HG03442 (cell line): ENCODE measurements around the gene SND1.
A peak's percentile ranks its signal among the peaks of the same experiment; 100 is the strongest.

ENCODE experiments used
- ATAC-seq: cut with Tn5 transposase; IDR thresholded peaks from one replicate; pipeline ENCODE4 v1.9.1; 2021; ENCODE audit warnings: mild to moderate bottlenecking, moderate library complexity; ENCODE audit not compliant: unreplicated experiment

The SND1 gene

GRCh38 chr7:127682140-127682539 is 30.1 kb downstream of the SND1 start:
- no peak for ATAC-seq

- peak; percentile 70 for ATAC-seq
Measured at GRCh38 chr7:127683776-127684681, 32.0 kb downstream of the SND1 start.

- no peak for ATAC-seq
Measured at GRCh38 chr7:127689194-127689772, 37.3 kb downstream of the SND1 start.

- ATAC-seq: no peak
Measured at GRCh38 chr7:127690337-127690736, 38.3 kb downstream of the SND1 start.

GRCh38 chr7:127690806-127691205 is 38.8 kb downstream of the SND1 start:
- no peak for ATAC-seq

- peak; percentile 53 for ATAC-seq
Measured at GRCh38 chr7:127692200-127692599, 40.2 kb downstream of the SND1 start.

DNA sequence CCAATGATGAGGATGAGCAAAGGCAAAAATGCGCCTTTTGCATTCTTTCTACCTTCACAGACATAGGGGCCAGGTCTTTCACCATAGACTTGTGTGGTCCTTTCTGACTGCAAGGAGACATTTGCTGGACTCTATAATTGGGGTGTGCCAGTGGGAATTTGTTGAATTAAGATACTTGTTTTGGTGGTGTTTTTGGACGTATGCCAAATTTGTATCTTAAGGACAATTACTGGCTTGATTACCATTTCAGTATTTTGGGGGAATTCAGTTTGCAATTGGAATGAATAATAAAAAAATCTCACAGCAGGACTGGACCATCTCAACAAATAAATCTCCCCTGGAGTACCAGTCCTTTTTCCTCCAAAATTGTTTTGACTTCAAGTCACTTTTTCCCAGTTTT is 47.9 kb downstream of the SND1 start:
- no peak for ATAC-seq

- no peak for ATAC-seq
Measured at GRCh38 chr7:127702052-127702652, 50.2 kb downstream of the SND1 start.

GRCh38 chr7:127702938-127703337 is 50.9 kb downstream of the SND1 start:
- ATAC-seq: no peak

DNA sequence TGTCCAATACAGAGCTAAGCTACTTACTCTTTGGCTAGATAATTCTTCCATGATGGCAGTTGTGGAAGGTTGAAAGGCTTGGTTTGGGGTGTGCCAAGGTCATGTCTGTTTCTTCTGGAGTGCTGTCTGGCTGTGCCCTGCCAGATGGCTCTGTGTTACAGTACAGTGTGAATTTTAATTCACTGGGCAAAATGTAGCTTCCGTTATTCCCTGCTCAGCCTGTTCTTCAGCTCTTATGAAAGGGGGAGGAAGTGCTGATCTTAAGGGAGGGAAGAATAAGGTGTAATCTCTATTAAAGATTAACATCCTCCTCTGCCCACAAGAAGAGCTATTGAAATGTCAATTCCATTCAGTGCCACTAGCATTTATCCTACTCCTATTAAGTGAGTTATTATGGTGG is 52.2 kb downstream of the SND1 start:
- ATAC-seq: no peak

GRCh38 chr7:127705461-127705959 is 53.5 kb downstream of the SND1 start:
- ATAC-seq: no peak

DNA sequence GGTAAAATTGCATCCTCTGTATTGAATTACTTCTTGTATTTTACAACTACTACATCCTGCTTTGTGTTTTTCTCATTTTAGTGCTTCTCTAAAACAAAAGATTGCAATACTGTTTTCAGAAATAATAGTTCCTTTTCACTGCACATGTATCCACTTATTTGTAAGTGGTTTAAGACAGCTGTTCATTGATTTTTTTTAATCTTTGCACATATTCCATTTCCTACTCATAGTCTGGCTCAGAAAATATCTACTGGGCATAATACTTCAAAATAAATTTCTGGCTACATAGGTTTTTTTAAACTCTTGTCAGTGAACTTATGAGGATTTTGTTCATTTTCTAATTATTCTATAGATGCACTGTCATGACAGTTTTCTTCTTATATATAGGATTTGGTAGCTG is 54.8 kb downstream of the SND1 start:
- ATAC-seq: no peak

DNA sequence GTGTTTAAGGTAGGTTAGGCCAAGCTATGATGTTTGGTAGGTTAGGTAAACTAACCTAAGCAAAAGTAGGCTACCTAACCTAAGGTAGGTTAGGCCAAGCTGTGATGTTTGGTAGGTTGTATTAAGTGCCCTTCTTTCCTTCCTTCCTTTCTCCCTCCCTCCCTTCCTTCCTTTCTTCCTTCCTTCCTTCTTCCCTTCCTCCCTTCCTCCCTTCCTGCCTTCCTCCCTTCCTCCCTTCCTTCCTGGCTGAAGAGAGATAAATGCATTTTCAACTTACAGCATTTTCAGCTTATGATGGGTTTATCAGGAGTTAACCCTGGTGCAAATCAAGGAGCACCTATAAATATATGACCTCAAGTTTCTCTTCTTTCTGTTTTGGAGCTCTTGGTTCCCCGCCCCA is 56.2 kb downstream of the SND1 start:
- ATAC-seq: no peak

- ATAC-seq: peak; percentile 79
Measured at GRCh38 chr7:127708788-127709187, 56.8 kb downstream of the SND1 start.

DNA sequence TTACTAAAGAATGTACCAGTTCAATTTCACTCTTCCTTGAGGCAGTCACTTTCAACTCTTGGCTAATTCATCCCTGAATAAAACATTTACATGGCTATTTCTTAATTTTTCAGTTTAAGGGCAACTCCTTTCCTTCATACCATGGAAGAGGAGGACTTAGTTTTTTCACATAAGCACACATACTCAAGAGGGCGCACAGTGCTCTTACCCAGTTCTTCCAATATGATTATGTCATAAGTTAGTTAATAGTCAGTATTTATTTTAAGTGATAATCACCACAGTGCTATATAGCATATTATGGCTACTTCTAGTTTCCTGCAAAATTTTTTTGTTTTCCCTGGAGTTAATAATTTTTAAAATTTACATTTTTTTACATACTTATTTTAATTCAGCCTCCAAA is 58.6 kb downstream of the SND1 start:
- ATAC-seq: no peak

GRCh38 chr7:127711872-127712271 is 59.9 kb downstream of the SND1 start:
- ATAC-seq: no peak

DNA sequence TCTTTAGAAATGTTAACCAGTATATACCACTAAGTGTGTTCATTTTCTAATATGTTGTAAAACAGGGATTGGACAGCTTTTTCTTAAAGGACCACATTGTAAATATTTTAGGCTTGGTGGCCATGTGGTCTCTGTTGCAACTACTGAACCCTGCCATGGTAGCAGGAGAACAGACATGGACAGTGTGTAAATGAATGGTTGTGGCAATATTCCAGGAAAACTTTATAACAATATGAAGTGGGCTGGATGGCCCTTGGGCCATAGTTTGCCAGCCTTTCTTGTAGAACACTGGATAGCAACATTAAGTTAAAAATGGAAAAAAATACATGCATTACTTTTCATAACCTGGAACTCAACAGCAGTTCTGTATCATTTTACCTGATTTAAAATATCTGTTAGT is 61.0 kb downstream of the SND1 start:
- no peak for ATAC-seq

DNA sequence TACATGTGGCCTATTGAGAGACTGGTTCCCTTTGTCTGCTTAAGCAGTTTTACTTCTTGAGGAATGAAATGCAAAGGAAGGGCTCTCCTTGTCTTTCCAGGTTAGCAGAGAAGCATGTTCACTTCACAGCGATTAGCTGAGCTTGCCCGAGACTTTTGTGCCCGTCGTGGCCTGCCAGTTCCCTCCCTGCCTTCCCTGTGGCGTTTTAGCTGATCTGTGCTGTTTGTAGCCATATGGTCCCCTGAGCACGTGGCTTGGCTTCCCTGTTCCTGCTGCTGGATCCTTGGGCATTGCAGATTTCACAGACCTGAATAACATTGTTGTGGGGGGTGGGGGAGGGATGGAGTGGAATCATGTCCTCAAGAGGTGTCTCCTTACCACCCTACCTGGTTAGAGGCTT is 61.8 kb downstream of the SND1 start:
- ATAC-seq: no peak

DNA sequence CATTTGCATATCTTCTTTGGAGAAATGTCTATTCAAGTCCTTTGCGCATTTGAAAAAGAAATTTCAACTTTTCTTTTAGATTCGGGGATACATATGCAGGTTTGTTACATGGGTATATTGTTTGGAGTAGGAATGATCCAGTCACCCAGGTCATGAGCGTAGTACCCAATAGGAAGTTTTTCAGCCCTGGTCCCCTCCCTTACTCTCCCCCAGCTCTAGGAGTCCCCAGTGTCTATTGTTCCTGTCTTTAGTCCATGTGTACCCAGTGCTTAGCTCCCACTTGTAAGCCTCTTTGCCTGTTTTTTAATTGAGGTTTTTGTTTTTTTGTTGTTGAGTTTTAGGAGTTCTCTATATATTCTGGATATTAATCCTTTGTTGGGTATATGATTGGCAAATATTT is 63.3 kb downstream of the SND1 start:
- ATAC-seq: no peak

- ATAC-seq: no peak
Measured at GRCh38 chr7:127715901-127716300, 63.9 kb downstream of the SND1 start.

GRCh38 chr7:127717502-127718339 is 65.7 kb downstream of the SND1 start:
- ATAC-seq: no peak
